Vagina (tissue), 2 donors: ENCODE results near the gene PCDHGA9. TPM values are rescaled to one million over a fixed set of nuclear protein-coding genes. Genes with fewer than 3 reads are reported as not detected.
"Not testable (repeated sequence)": the region's sequence is repeated elsewhere in the genome, so short reads cannot be mapped to it uniquely, and the experiment has no call there.

ENCODE experiments used
- DNase-seq, 2 donors: peaks; one replicate each; pipeline ENCODE4 v3.0.0-alpha.2; 2017; ENCODE audit errors: extremely low spot score in 2 of 2
- H3K27ac ChIP-seq: fragments of 200-600 bp; sonication (generic); one replicate; pipeline ENCODE4 v1.5.1; 2019
- H3K27me3 ChIP-seq: fragments of 200-600 bp; sonication (generic); one replicate; pipeline ENCODE4 v1.5.1; 2019
- H3K36me3 ChIP-seq, 2 donors: fragments of 200-600 bp; sonication (generic); one replicate each; pipeline ENCODE4 v1.5.1; 2017 to 2019
- H3K4me1 ChIP-seq: fragments of 200-600 bp; sonication (generic); one replicate; pipeline ENCODE4 v1.5.1; 2019
- H3K4me3 ChIP-seq, 2 donors: fragments of 200-600 bp; sonication (generic); 1 replicate in 1 of 2; 2 replicates in 1 of 2; pipeline ENCODE4 v1.5.1; 2016 to 2019
- H3K9me3 ChIP-seq: fragments of 200-600 bp; sonication (generic); one replicate; pipeline ENCODE4 v1.5.1; 2019
- POLR2A ChIP-seq, 2 donors: fragments of 450-650 bp; IDR thresholded peaks; one replicate each; pipeline ENCODE4 v1.6.1; 2017; ENCODE audit warnings: antibody characterized with exemption in 2 of 2, mild to moderate bottlenecking in 2 of 2, moderate library complexity in 2 of 2
- POLR2AphosphoS5 ChIP-seq, 2 donors: sonication (generic); formaldehyde crosslinking; IDR thresholded peaks; one replicate each; pipeline ENCODE4 v1.9.0; 2017; ENCODE audit warnings: antibody characterized with exemption in 2 of 2, mild to moderate bottlenecking in 2 of 2, low read depth in 1 of 2; ENCODE audit not compliant: insufficient read depth in 1 of 2
- intact Hi-C: fragments of 100-400 bp; cut with DNase I; formaldehyde crosslinking; loops from one replicate; pipeline ENCODE4 v1.15.1; 2023
- total RNA-seq: library from RNA; depleted of rRNA; stranded (reverse); fragments of >200 nt; gene quantifications from one replicate; pipeline ENCODE4 v1.2.3, GENCODE V29; 2016
- TF ChIP-seq, protein P1 (sequence below), 3 experiments: fragments of 450-650 bp in 2 of 3; fragments of 200-600 bp in 1 of 3; sonication (generic) in 1 of 3; IDR thresholded peaks; one replicate each; pipeline ENCODE4 v1.5.1; 2017 to 2019; ENCODE audit warnings: antibody characterized with exemption in 3 of 3, mild to moderate bottlenecking in 2 of 3, moderate library complexity in 2 of 3

The PCDHGA9 gene
- total RNA-seq, 1 donor from 2014 or later = 8.8 TPM

DNA sequence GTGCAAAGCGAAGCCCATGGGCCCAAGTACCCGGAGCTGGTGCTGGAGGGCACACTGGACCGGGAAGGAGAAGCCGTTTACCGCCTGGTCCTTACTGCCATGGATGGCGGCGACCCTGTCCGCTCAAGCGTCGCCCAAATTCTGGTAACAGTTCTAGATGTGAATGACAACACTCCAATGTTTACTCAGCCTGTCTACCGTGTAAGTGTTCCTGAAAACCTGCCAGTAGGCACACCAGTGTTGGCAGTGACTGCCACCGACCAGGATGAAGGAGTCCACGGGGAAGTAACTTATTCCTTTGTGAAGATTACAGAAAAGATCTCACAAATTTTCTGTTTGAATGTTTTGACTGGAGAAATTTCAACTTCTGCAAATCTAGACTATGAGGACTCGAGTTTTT is 28.0 kb upstream of the PCDHGA9 start:
- peaks cover 89% of the 10 kb centered on the region for H3K9me3 ChIP-seq

DNA sequence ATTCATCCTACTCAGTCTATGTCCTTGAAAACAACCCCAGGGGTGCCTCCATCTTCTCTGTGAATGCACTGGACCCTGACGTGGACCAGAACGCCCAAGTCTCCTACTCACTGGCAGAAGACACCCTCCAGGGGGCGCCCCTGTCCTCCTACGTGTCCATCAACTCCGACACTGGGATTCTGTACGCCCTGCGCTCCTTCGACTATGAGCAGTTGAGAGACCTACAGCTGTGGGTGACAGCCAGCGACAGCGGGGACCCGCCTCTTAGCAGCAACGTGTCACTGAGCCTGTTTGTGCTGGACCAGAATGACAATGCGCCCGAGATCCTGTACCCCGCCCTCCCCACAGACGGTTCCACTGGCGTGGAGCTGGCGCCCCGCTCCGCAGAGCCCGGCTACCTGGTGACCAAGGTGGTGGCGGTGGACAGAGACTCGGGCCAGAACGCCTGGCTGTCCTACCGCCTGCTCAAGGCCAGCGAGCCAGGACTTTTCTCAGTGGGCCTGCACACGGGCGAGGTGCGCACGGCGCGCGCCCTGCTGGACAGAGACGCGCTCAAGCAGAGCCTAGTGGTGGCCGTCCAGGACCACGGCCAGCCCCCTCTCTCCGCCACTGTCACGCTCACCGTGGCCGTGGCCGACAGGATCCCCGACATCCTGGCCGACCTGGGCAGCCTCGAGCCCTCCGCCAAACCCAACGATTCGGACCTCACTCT is 27.0 kb upstream of the PCDHGA9 start:
- H3K4me3 ChIP-seq, DNase-seq, H3K27me3 ChIP-seq, intact Hi-C loops, H3K4me1 ChIP-seq, H3K27ac ChIP-seq: not testable (repeated sequence)
- peaks cover 81% of the 10 kb centered on the region for H3K9me3 ChIP-seq
- H3K36me3 ChIP-seq = peaks cover 0 to 12% of the 10 kb centered on the region in 2 donors

More for the DNA sequence above, 28.0 kb upstream of the PCDHGA9 start:
- TF ChIP-seq POLR2A (IDR thresholded peaks at IDR 0.05) = no peak
- TF ChIP-seq, protein P1, sequence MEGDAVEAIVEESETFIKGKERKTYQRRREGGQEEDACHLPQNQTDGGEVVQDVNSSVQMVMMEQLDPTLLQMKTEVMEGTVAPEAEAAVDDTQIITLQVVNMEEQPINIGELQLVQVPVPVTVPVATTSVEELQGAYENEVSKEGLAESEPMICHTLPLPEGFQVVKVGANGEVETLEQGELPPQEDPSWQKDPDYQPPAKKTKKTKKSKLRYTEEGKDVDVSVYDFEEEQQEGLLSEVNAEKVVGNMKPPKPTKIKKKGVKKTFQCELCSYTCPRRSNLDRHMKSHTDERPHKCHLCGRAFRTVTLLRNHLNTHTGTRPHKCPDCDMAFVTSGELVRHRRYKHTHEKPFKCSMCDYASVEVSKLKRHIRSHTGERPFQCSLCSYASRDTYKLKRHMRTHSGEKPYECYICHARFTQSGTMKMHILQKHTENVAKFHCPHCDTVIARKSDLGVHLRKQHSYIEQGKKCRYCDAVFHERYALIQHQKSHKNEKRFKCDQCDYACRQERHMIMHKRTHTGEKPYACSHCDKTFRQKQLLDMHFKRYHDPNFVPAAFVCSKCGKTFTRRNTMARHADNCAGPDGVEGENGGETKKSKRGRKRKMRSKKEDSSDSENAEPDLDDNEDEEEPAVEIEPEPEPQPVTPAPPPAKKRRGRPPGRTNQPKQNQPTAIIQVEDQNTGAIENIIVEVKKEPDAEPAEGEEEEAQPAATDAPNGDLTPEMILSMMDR (IDR thresholded peaks at IDR 0.05) = no peak
- Histone ChIP-seq H3K4me1 (no peaks in the 10 kb centered on the region), H3K4me3 (peak overlapping the region in 1 of 2 donors; percentile 1), H3K36me3 (peaks cover 0 to 15% of the 10 kb centered on the region in 2 donors), H3K27ac (no peak overlapping the region), H3K27me3 (no peaks in the 10 kb centered on the region)
- DNase-seq = no peak
- intact Hi-C loops = no loop called here

GRCh38 chr5:141382469-141383294 is 19.9 kb upstream of the PCDHGA9 start, which contains the start of gene PCDHGA7:
TSS of gene PCDHGA7 (plus strand) at chr5:141382742. CDS start at chr5:141382900, 158 bp downstream.
- peaks cover 64% of the 10 kb centered on the region for H3K9me3 ChIP-seq
- no peaks in the 10 kb centered on the region for H3K27me3 ChIP-seq
- H3K4me3 ChIP-seq = peak within 1 kb of the TSS in 1 of 2 donors; percentile 19
- no peak for DNase-seq
- H3K36me3 ChIP-seq = peaks cover 0 to 6% of the 10 kb centered on the region in 2 donors
- H3K27ac ChIP-seq = no peak within 1 kb of the TSS
- intact Hi-C loops = no loop called here
- no peak for TF ChIP-seq POLR2AphosphoS5 (IDR thresholded peaks at IDR 0.05; ENCODE audit: insufficient read depth in 1 of 2, low read depth in 1 of 2)
- TF ChIP-seq POLR2A (IDR thresholded peaks at IDR 0.05) = no peak
- TF ChIP-seq, protein P1 (IDR thresholded peaks at IDR 0.05) = no peak
- no peaks in the 10 kb centered on the region for H3K4me1 ChIP-seq

- Histone ChIP-seq H3K4me1 (no peaks in the 10 kb centered on the region), H3K27ac (no peak overlapping the region), H3K4me3 (no peak overlapping the region), H3K27me3 (no peaks in the 10 kb centered on the region), H3K36me3 (peaks cover 0 to 6% of the 10 kb centered on the region in 2 donors), H3K9me3 (peaks cover 60% of the 10 kb centered on the region)
- TF ChIP-seq, protein P1 (IDR thresholded peaks at IDR 0.05) = no peak
- TF ChIP-seq POLR2A (IDR thresholded peaks at IDR 0.05) = no peak
- TF ChIP-seq POLR2AphosphoS5 (IDR thresholded peaks at IDR 0.05; ENCODE audit: insufficient read depth in 1 of 2, low read depth in 1 of 2) = no peak
- no peak for DNase-seq
- intact Hi-C loops = no loop called here
These were observed 19.2 kb upstream of the PCDHGA9 start for GRCh38 chr5:141383345-141383744.

- no peak for TF ChIP-seq POLR2A (IDR thresholded peaks at IDR 0.05)
- TF ChIP-seq, protein P1 (IDR thresholded peaks at IDR 0.05) = no peak
- TF ChIP-seq POLR2AphosphoS5 (IDR thresholded peaks at IDR 0.05; ENCODE audit: insufficient read depth in 1 of 2, low read depth in 1 of 2) = no peak
- peaks cover 0 to 6% of the 10 kb centered on the region in 2 donors for H3K36me3 ChIP-seq
- intact Hi-C loops = no loop called here
- no peaks in the 10 kb centered on the region for H3K4me1 ChIP-seq
- H3K27me3 ChIP-seq = no peaks in the 10 kb centered on the region
- no peak for DNase-seq
- peaks cover 61% of the 10 kb centered on the region for H3K9me3 ChIP-seq
- H3K4me3 ChIP-seq = peak overlapping the region in 1 of 2 donors; percentile 10
- H3K27ac ChIP-seq = no peak overlapping the region
These were observed 17.9 kb upstream of the PCDHGA9 start for GRCh38 chr5:141384471-141385267.

DNA sequence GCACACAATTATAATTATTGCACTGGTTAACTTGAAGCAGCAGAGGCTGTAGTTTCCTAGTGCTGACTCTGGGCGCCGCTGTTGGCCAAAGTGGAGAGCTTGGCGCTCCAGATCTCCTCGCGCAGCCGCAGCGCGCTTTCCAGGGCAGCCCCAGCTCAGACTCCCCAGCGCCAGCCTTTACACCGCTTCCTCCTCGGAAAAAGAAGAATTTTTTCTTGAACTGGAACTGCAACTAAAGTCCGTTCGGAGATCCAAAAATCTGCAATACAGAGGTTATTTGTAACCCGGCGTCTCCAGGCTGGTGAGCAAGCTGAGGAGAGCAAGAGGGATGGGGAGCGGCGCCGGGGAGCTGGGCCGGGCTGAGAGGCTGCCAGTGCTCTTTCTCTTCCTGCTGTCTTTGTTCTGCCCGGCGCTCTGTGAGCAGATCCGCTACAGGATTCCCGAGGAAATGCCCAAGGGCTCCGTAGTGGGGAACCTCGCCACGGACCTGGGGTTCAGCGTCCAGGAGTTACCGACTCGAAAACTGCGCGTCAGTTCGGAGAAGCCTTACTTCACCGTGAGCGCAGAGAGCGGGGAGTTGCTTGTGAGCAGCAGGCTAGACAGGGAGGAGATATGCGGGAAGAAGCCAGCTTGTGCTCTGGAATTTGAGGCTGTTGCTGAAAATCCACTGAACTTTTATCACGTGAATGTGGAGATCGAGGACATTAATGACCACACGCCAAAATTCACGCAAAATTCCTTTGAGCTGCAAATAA is 14.8 kb upstream of the PCDHGA9 start, which contains the start of gene PCDHGB4:
PCDHGB4 (plus strand) TSS at position 142 of the 755 bp plus-strand sequence; CDS start at position 329, 187 bp downstream.
- H3K27me3 ChIP-seq, intact Hi-C loops, H3K4me3 ChIP-seq, DNase-seq, H3K27ac ChIP-seq, H3K4me1 ChIP-seq, H3K36me3 ChIP-seq: not testable (repeated sequence)
- peaks cover 69% of the 10 kb centered on the region for H3K9me3 ChIP-seq
